Measurements from ENCODE around the gene SULT2B1.
A peak's percentile ranks its signal among the peaks of the same experiment; 100 is the strongest.
"Not testable (repeated sequence)": the region's sequence is repeated elsewhere in the genome, so short reads cannot be mapped to it uniquely, and the experiment has no call there.

The SULT2B1 gene

DNA sequence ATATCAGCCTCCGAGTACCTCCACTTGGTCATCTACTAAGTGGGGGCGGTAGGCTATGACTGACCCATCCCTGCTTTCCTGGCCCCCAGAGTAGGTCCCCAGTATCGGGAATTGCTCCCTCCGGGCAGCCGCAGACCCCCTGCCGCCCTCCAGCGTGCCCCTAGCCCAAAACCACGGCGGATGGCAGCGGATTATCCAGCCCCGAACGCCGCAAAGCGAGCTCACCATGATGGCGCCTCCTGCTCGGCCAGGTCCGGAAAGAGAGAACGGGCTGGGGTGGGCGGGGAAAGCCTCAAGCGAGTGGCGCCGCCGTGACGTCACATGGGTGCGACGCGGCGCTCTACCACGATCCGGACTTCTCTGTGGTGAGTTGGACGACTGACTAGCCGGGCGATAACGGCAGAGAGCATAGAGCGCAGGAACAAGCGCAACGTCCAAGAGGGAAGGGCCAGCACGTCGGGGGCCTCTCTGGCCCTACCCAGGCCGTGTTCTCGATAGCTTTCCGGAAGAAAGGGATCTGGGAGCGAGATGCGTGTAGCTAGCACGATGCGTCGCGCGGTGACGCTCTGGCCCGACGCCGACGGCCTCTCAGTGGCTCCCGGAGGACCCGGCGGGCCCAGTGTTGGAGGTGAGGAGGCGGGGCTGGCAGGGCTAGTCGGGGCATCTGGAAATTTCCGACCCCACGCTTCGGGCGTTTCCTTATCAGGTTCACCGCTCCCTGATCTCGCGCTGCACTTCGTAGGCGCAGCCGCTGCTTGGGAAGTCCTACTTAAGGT lies 67.1 kb downstream of the SULT2B1 start, which contains the start of the genes RPL18 and SPHK2:
RPL18 (minus strand) TSS at position 263 of the 776 bp plus-strand sequence; CDS start at position 228, 35 bp downstream.
SPHK2 (plus strand) TSS at position 591 of the 776 bp plus-strand sequence. CDS start 1,009 bp downstream, outside the sequence.
- peak; percentile 100 for DNase-seq (ENCODE audit: low read depth)

DNA sequence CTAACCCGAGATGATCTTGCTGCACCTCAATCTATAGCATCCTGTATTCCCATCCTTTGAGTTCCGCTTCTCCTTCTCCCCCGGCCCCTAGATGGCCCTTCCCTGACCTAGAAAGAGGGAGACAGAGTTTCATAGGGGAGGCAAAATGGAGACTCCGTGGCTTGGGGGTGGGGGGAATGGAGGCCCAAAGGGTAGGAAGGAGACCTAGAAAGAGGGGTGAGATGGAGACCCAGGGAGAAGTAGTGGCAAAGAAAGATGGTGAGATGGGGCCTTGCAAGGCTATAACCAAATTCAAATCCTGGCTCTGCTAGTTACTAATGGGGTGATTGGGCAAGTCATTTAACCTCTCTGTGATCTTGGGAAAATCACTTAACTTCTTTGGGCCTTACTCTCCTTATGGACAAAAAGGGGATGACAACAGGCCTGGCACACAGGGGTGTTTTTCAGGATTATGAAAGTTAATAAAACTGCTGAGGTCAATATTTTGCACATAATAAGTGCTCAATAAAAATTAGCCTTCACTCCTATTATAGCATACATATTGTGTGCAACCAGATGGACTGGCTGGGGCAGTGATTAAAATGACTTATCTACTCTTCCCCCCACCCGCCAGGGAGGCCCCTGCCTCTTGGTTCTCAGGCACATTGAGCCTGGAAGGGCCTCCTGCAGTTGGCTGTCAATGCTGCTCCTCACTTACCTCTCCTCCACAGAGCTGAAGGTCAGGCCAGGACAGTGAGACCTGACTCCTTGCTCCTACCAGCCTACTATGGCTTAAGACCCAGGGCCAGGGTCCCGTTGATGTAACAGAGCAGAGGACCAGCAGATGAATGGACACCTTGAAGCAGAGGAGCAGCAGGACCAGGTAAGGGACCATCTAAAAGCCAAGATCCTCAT lies 68.0 kb downstream of the SULT2B1 start:
- DNase-seq (ENCODE audit: low read depth) = no peak

DNA sequence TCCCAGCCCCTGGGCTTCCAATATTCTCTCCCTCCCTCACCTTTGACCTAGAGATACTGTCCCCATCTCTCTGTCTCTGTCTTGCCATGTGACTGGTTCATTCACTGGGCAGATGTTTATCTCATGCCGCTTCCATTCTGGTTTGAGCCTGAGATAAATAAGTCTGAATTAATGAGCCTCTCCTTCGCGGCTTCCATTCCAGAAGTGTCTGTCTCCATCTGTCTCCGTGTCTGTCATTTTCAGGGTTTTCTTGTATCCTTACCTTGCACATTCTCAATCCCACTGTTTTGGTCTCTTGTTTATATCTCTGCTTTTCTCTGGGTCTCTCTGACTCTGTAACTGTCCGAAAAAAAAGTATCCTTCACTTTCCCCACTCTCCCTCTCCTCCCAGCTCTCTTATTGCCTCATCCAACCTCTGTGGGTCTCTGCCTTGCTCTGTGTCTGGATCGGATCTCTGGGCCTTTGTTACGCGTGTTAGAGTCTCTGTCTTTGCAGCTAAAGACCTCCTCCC lies 71.6 kb downstream of the SULT2B1 start:
- no peak for DNase-seq (ENCODE audit: low read depth)

DNA sequence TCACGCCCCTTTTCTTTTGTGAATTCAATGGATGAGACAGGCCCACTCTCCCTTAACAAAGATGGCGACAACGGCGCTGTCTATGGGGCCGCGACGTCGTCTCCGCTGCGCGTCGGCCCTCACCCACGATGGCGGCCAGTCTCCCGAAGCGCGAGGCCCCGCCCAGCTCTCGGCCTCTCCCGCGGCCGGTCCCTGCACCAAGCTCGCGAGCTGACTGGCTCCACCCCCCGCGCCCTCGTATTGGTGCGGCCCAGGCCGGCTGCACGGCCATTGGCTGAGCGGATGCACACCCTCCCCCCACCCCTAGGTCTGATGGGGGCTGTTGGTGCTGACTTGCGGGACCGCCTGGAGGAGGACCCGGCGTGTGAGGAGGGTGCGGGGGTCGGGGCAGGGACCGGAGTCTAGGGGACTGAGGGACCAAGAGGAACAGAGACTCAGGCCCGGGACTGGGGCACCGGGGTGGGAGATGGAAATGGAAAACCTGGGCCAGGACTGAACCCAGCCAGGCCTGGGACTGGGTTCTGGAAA lies 72.2 kb downstream of the SULT2B1 start:
- peak; percentile 91 for DNase-seq (ENCODE audit: low read depth)

DNA sequence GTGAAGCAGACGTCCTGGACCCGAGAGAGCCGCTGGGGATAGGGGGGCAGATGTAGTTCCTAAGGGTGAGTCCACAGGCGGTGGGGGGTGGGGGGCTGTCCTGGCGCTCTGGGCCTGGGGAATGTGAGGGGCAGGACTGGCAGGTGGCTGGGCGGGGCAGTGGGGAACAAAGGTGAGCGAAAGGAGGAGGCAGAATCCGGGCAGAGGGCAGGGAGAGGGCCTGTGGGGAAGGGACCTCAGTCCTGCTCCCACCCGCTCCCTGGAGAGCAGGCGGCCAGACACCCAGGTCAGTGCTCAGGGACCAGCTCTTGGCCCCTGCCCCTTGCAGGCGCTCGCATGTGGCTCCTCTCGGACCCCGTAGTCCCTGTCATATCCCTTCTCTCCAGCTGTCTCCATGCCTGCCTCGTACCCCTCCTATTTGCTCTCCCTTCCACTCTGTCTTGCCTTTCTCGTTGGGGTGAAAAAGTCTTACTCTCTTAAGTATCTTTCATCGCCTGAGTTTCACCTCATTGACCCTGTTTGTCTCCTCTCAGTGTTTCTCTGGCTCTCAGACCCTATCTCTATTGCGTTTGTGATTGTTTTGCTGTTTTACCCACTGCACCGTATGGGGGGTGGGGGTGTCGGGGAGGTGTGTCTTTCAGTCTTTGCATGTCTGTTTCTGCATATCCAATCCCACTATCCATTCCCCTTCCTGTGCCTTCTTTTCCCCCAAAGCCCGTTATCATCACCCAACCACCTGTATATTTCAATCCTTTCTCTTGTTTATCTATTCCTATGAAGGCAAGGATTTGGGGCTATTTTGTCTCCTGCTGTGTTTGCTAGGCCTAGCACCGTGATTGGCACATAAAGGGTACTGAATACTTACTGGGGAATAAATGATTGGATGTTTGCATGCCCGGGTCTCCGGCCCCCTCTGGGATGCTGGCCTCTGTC lies 73.1 kb downstream of the SULT2B1 start:
- DNase-seq (ENCODE audit: low read depth) = no peak

DNA sequence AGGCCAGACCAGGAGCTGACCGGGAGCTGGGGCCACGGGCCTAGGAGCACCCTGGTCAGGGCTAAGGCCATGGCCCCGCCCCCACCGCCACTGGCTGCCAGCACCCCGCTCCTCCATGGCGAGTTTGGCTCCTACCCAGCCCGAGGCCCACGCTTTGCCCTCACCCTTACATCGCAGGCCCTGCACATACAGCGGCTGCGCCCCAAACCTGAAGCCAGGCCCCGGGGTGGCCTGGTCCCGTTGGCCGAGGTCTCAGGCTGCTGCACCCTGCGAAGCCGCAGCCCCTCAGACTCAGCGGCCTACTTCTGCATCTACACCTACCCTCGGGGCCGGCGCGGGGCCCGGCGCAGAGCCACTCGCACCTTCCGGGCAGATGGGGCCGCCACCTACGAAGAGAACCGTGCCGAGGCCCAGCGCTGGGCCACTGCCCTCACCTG lies 73.9 kb downstream of the SULT2B1 start:
- DNase-seq (ENCODE audit: low read depth) = no peak

DNA sequence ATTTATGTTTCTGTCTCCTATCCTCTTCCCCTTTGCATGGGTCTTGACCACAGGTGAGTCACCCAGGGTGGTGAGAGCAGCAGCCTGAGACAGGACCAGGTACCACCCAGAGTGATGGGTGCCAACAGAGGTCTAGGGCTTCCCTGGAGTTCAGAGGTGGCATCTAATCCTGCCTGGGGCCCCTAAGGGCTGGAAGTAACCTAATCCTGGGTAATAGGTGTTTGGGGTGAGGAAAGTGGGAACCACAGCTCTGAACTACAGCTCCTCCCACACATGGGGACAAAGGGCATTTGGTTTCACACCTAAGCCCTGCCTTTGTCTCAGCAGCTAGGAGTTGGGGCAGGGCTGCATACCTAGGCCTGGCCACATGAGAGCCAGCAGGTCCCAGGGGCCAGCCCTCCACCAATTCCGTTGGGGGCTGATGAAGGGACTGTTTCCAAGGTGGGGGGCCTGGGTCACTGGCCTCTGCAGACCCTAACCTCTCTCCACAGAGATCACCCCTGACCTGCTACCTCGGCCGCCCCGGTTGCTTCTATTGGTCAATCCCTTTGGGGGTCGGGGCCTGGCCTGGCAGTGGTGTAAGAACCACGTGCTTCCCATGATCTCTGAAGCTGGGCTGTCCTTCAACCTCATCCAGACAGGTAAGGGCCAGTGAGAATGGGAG lies 75.4 kb downstream of the SULT2B1 start:
- no peak for DNase-seq (ENCODE audit: low read depth)

DNA sequence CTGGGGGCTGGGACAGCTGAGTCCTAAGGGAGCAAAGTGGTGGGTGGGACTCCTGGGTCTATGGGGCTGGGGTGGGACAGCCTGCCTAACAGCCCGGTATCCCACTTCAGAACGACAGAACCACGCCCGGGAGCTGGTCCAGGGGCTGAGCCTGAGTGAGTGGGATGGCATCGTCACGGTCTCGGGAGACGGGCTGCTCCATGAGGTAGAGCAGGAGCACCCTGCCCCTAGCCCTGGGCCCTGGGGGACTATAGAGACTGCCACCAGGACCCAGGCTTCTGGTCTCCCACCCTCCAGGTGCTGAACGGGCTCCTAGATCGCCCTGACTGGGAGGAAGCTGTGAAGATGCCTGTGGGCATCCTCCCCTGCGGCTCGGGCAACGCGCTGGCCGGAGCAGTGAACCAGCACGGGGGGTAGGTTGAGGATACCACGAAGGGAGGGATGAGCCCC lies 75.9 kb downstream of the SULT2B1 start:
- no peak for DNase-seq (ENCODE audit: low read depth)

DNA sequence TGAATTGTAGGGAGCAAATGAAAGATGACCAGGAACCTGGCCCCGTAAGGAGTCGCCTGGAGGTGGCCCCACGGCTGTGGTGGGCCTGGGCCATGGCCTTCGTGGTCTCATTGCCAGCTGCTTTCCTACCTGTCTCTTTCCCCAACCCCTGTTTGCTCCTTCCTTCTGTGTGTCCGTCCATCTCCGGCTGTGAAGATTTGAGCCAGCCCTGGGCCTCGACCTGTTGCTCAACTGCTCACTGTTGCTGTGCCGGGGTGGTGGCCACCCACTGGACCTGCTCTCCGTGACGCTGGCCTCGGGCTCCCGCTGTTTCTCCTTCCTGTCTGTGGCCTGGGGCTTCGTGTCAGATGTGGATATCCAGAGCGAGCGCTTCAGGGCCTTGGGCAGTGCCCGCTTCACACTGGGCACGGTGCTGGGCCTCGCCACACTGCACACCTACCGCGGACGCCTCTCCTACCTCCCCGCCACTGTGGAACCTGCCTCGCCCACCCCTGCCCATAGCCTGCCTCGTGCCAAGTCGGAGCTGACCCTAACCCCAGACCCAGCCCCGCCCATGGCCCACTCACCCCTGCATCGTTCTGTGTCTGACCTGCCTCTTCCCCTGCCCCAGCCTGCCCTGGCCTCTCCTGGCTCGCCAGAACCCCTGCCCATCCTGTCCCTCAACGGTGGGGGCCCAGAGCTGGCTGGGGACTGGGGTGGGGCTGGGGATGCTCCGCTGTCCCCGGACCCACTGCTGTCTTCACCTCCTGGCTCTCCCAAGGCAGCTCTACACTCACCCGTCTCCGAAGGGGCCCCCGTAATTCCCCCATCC lies 76.7 kb downstream of the SULT2B1 start:
- DNase-seq (ENCODE audit: low read depth) = no peak

DNA sequence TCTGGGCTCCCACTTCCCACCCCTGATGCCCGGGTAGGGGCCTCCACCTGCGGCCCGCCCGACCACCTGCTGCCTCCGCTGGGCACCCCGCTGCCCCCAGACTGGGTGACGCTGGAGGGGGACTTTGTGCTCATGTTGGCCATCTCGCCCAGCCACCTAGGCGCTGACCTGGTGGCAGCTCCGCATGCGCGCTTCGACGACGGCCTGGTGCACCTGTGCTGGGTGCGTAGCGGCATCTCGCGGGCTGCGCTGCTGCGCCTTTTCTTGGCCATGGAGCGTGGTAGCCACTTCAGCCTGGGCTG lies 77.3 kb downstream of the SULT2B1 start:
- no peak for DNase-seq (ENCODE audit: low read depth)

DNA sequence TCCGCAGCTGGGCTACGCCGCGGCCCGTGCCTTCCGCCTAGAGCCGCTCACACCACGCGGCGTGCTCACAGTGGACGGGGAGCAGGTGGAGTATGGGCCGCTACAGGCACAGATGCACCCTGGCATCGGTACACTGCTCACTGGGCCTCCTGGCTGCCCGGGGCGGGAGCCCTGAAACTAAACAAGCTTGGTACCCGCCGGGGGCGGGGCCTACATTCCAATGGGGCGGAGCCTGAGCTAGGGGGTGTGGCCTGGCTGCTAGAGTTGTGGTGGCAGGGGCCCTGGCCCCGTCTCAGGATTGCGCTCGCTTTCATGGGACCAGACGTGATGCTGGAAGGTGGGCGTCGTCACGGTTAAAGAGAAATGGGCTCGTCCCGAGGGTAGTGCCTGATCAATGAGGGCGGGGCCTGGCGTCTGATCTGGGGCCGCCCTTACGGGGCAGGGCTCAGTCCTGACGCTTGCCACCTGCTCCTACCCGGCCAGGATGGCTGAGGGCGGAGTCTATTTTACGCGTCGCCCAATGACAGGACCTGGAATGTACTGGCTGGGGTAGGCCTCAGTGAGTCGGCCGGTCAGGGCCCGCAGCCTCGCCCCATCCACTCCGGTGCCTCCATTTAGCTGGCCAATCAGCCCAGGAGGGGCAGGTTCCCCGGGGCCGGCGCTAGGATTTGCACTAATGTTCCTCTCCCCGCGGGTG lies 77.8 kb downstream of the SULT2B1 start:
- DNase-seq (ENCODE audit: low read depth) = no peak

DNA sequence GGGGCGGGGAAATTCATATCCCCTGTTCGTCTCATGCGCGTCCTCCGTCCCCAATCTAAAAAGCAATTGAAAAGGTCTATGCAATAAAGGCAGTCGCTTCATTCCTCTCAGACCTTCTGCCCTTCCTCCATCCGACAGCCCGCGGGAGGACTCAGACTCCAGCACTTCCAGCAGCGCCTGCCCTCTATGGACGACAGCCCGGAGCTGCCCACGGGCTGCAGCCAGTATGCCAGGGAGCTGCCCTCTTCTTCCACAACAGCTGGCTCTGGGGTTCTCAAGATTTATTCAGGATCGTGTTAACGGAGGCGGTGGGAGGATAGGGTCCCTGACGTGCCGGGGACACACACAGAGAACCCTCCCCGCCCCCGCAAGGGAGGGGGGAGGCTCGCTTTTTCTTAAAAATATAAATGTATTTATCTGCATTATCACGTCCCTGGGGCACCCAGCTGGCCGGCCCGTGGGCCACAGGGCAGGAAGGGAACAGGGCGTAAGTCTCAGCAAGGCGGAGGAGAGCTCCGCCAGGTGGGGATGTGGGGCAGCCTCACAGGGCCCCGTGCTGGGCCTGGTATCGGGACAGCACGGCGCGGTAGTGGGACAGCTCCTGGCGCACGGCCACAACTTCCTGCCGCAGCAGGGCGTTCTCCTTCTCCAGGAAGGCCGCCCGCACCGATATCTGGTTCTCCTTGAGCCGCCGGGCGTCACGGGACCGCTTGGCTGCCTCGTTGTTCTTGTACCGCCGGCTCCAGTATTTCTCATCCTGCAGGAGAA lies 78.5 kb downstream of the SULT2B1 start:
- no peak for DNase-seq (ENCODE audit: low read depth)

DNA sequence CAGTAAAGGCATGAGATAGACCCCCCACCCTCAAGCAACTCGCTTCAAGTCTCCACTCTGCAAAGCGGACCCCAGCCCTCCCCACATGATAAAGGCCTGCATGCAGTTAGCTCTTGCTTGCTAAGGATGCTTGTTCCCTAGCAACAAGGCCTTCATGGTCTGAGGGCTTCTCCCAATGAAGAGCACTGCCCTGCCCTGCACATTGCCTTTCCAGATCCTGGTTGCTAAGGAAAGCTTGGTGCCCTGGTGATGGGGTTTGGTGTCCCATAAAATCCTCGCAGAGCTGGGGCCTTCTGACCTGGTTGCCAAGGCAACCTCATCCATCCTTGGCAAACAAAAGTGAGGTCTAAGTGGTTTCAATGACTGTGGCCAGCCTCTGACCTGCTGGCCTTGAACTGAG lies 79.3 kb downstream of the SULT2B1 start:
- DNase-seq (ENCODE audit: low read depth) = no peak

DNA sequence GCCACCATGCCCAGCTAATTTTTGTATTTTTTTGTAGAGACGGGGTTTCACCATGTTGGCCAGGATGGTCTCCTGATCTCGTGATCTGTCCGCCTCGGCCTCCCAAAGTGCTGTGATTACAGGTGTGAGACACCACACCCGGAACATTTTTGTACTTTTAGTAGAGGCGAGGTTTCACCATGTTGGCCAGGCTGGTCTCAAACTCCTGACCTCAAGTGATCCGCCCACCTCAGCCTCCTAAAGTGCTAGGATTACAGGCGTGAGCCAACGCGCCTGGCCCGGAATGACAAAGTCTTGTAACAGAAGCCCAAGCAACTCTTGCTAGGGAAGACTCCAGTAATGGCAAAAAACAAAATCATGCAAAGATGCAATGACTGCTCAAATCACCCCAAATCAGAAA lies 80.3 kb downstream of the SULT2B1 start:
- DNase-seq (ENCODE audit: low read depth) = not testable (repeated sequence)

DNA sequence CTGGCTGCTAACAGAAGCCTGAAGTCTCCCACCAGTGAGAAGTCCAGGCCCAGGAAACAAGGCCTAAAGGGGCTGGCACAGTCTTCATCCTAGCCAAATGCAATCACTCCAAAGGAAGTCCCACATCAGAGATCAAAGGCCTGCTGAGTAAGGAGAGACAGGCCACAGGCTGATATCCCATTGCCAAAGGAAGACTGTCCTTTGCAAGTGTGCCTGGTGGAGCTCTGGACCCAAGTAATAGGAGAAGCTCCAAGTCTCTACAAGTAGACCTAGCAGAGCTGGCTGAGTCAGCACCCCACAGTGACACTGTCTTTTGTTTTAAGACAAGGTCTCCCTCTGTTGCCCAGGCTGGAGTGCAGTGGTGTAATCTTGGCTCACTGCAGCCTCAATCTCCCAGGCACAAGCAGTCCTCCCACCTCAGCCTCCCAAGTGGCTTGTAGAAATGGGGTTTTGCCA lies 80.7 kb downstream of the SULT2B1 start:
- no peak for DNase-seq (ENCODE audit: low read depth)

DNA sequence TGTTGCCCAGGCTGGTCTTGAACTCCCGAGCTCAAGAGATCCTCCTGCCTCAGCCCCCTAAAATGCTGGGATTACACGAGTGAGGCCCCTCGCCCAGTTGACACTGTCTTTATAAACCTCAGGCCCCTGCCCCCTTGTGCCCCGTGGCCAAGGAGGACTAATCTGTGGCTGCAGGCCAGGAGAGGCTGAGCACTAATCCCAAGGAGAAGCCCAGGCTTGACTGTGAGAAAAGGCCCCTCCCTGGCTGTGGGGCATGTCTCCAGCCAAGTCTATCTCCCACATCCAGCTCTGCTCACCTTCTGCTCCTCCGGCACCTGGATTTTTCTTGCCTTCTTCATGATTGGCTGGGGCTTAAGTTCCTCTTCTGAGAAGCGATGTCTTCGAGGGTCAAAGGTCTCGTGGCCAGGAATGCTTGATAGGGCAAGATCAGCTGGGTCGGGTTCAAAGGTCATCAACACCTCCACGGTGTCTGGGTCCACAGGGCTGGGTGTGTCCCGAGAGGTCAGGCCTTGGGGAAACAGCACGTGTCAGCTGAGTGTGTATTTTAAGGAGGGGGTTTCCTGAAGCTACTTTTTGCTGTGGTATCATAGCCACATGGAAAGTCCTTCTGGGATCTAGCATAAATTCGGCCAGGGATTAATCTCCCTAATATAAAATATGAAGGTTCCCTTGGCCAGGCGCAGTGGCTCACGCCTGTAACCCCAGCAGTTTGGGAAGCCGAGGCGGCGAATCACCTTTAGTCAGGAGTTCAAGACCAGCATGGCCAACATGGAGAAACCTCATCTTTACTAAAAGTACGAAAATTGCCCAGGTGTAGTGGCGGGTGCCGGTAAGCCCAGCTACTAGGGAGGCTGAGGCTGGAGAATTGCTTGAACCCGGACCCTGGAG lies 81.4 kb downstream of the SULT2B1 start:
- no peak for DNase-seq (ENCODE audit: low read depth)

DNA sequence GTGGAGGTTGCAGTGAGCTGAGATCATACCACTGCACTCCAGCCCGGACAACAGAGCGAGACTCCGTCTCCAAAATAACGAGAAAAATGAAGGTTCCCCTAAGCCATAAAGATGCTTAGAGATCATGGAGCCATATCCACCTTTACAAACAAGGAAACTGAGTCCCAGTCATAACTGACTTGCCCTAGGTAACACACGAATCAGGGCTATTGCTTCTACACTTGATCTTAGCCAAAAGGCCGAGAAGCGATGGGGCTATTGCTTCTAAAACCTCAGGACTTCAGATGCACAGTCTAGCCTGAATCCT lies 82.0 kb downstream of the SULT2B1 start:
- DNase-seq (ENCODE audit: low read depth) = no peak
